Stimulated activated CD4-positive, alpha-beta T cell treated with anti-CD3 and anti-CD28 coated beads, Interleukin-12 subunit alpha, Interleukin-12 subunit beta, amount 100 ng/mL, for 48 hours (primary cell): ENCODE results near the gene PCP4.

Experiments
- DNase-seq, 3 donors: peaks; one replicate each; pipeline ENCODE4 v3.0.0-alpha.2; 2020; ENCODE audit warnings: low read depth in 2 of 3, low spot score in 1 of 3

Gene PCP4

GRCh38 chr21:39915881-39916280, 48.6 kb downstream of the PCP4 start:
- no peak for DNase-seq

- no peak for DNase-seq
Measured at GRCh38 chr21:39918558-39918957, 51.3 kb downstream of the PCP4 start.

- DNase-seq, result no peak
Measured at GRCh38 chr21:39923476-39923875, 56.2 kb downstream of the PCP4 start.

- DNase-seq, result no peak
Measured at GRCh38 chr21:39924577-39925308, 57.5 kb downstream of the PCP4 start.

GRCh38 chr21:39927304-39927886, 60.2 kb downstream of the PCP4 start:
- no peak for DNase-seq

- DNase-seq, result no peak
Measured at GRCh38 chr21:39932335-39932734, 65.1 kb downstream of the PCP4 start.

GRCh38 chr21:39934895-39935294, 67.7 kb downstream of the PCP4 start:
- no peak for DNase-seq

- DNase-seq, result no peak
Measured at GRCh38 chr21:39935716-39936115, 68.5 kb downstream of the PCP4 start.

GRCh38 chr21:39938086-39938625, 70.9 kb downstream of the PCP4 start:
- no peak for DNase-seq

GRCh38 chr21:39946199-39946598, 79.0 kb downstream of the PCP4 start:
- DNase-seq, result no peak

GRCh38 chr21:39947031-39947430, 79.8 kb downstream of the PCP4 start:
- DNase-seq, result no peak

GRCh38 chr21:39951183-39952101, 84.2 kb downstream of the PCP4 start:
- DNase-seq, result no peak

- DNase-seq, result no peak
Measured at GRCh38 chr21:39952265-39952664, 85.0 kb downstream of the PCP4 start.

- no peak for DNase-seq
Measured at GRCh38 chr21:39954570-39954969, 87.3 kb downstream of the PCP4 start.

GRCh38 chr21:39955326-39955725, 88.1 kb downstream of the PCP4 start:
- no peak for DNase-seq

- DNase-seq, result no peak
Measured at GRCh38 chr21:39956586-39956985, 89.3 kb downstream of the PCP4 start.

GRCh38 chr21:39958731-39959130, 91.5 kb downstream of the PCP4 start:
- DNase-seq, result no peak

GRCh38 chr21:39961251-39961650, 94.0 kb downstream of the PCP4 start:
- DNase-seq, result no peak

GRCh38 chr21:39965026-39965425, 97.8 kb downstream of the PCP4 start:
- no peak for DNase-seq

- DNase-seq, result no peak
Measured at GRCh38 chr21:39966786-39967185, 99.5 kb downstream of the PCP4 start.

- no peak for DNase-seq
Measured at GRCh38 chr21:39968010-39968409, 100.8 kb downstream of the PCP4 start.
